ENCODE measurements around the gene NPHP4.

DNA sequence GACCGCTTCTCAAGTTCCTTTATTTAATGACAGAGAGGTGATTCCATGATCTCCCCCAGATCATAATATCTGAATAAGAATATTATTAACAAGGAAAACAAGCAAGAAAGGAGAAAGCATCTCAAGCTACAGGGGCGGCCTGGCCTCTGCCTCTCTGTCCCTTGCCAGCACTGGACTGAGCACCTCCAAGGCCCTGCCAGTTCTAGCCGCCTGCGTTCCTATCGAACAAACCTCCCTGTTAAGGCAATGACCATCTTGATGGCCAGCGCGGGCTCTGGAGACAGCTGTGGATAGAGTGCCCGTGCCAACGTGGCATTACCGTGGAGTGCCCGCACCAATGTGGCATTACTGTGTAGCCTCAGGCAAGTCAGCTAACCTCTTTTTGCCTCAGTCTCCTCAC, 84.8 kb downstream of the NPHP4 start:
- TF ChIP-seq ZNF121 (CRISPR knock-in tag; IDR thresholded peaks at IDR 0.05): no peak
- no peak for TF ChIP-seq CTCF (IDR thresholded peaks at IDR 0.05)
- no peak for TF ChIP-seq TCF7 (CRISPR knock-in tag; IDR thresholded peaks at IDR 0.05; ENCODE audit: low read depth)
- TF ChIP-seq, protein P1, sequence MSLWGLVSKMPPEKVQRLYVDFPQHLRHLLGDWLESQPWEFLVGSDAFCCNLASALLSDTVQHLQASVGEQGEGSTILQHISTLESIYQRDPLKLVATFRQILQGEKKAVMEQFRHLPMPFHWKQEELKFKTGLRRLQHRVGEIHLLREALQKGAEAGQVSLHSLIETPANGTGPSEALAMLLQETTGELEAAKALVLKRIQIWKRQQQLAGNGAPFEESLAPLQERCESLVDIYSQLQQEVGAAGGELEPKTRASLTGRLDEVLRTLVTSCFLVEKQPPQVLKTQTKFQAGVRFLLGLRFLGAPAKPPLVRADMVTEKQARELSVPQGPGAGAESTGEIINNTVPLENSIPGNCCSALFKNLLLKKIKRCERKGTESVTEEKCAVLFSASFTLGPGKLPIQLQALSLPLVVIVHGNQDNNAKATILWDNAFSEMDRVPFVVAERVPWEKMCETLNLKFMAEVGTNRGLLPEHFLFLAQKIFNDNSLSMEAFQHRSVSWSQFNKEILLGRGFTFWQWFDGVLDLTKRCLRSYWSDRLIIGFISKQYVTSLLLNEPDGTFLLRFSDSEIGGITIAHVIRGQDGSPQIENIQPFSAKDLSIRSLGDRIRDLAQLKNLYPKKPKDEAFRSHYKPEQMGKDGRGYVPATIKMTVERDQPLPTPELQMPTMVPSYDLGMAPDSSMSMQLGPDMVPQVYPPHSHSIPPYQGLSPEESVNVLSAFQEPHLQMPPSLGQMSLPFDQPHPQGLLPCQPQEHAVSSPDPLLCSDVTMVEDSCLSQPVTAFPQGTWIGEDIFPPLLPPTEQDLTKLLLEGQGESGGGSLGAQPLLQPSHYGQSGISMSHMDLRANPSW (CRISPR knock-in tag; conservative IDR thresholded peaks at IDR 0.05; ENCODE audit: low read depth): no peak
- TF ChIP-seq SP1 (CRISPR knock-in tag; conservative IDR thresholded peaks at IDR 0.05): no peak
- no peak for TF ChIP-seq NFYB (CRISPR knock-in tag; conservative IDR thresholded peaks at IDR 0.05; ENCODE audit: low read depth)
- TF ChIP-seq ZBTB21 (CRISPR knock-in tag; IDR thresholded peaks at IDR 0.05; ENCODE audit: borderline replicate concordance): no peak
- TF ChIP-seq ARID4B (CRISPR knock-in tag; IDR thresholded peaks at IDR 0.05; ENCODE audit: borderline replicate concordance): no peak
- TF ChIP-seq ZNF512 (CRISPR knock-in tag; IDR thresholded peaks at IDR 0.05; ENCODE audit: borderline replicate concordance): no peak
